Trophoblast cell (in vitro differentiated cells and primary cell): ENCODE data around the gene COBL.

Source experiments
- DNase-seq, 2 donors: peaks; one replicate each; pipeline ENCODE4 v3.0.0-alpha.2; 2016
- H2AFZ ChIP-seq: 2 replicates; pipeline ENCODE4 v1.6.1; 2013; ENCODE audit warnings: low read length, moderate library complexity, mild to moderate bottlenecking; ENCODE audit not compliant: insufficient read depth, poor library complexity
- H2AK5ac ChIP-seq: 2 replicates; pipeline ENCODE4 v1.6.1; 2013; ENCODE audit warnings: mild to moderate bottlenecking, low read length
- H2BK120ac ChIP-seq: 2 replicates; pipeline ENCODE4 v1.6.1; 2013; ENCODE audit warnings: low read length, mild to moderate bottlenecking, moderate library complexity; ENCODE audit not compliant: insufficient read depth, poor library complexity
- H2BK12ac ChIP-seq: 2 replicates; pipeline ENCODE4 v1.6.1; 2013; ENCODE audit warnings: mild to moderate bottlenecking, low read length, moderate library complexity
- H2BK5ac ChIP-seq: 2 replicates; pipeline ENCODE4 v1.6.1; 2013; ENCODE audit warnings: low read length, low read depth, moderate library complexity, mild to moderate bottlenecking; ENCODE audit not compliant: poor library complexity
- H3K14ac ChIP-seq: 2 replicates; pipeline ENCODE4 v1.6.1; 2013; ENCODE audit warnings: mild to moderate bottlenecking, low read length
- H3K18ac ChIP-seq: 2 replicates; pipeline ENCODE4 v1.6.1; 2013; ENCODE audit warnings: mild to moderate bottlenecking, low read length
- H3K23ac ChIP-seq: 2 replicates; pipeline ENCODE4 v1.6.1; 2013; ENCODE audit warnings: low read length
- H3K27ac ChIP-seq: 2 replicates; pipeline ENCODE4 v1.5.1; 2013; ENCODE audit warnings: low read depth, mild to moderate bottlenecking, inconsistent platforms, low read length, moderate library complexity
- H3K27me3 ChIP-seq: 2 replicates; pipeline ENCODE4 v1.6.1; 2013; ENCODE audit warnings: inconsistent platforms, mild to moderate bottlenecking, low read length, moderate library complexity; ENCODE audit not compliant: insufficient read depth
- H3K36me3 ChIP-seq, 2 experiments: 1 replicate in 1 of 2; 2 replicates in 1 of 2; pipeline ENCODE4 v1.6.1; 2013; ENCODE audit warnings: low read length in 2 of 2, mild to moderate bottlenecking in 2 of 2, moderate library complexity in 1 of 2; ENCODE audit not compliant: insufficient read depth in 2 of 2, control insufficient read depth in 1 of 2
- H3K4ac ChIP-seq: 2 replicates; pipeline ENCODE4 v1.6.1; 2013; ENCODE audit warnings: low read depth, mild to moderate bottlenecking, low read length, moderate library complexity
- H3K4me1 ChIP-seq, 2 experiments: 1 replicate in 1 of 2; 2 replicates in 1 of 2; pipeline ENCODE4 v1.6.1; 2013; ENCODE audit warnings: low read length in 2 of 2, mild to moderate bottlenecking in 2 of 2, moderate library complexity in 1 of 2; ENCODE audit not compliant: insufficient read depth in 2 of 2, control insufficient read depth in 1 of 2
- H3K4me2 ChIP-seq: 2 replicates; pipeline ENCODE4 v1.6.1; 2013; ENCODE audit warnings: inconsistent platforms, mild to moderate bottlenecking, low read length, moderate library complexity
- H3K4me3 ChIP-seq: 2 replicates; pipeline ENCODE4 v1.5.1; 2013; ENCODE audit warnings: mild to moderate bottlenecking, low read depth, low read length, inconsistent platforms
- H3K79me1 ChIP-seq: one replicate; pipeline ENCODE4 v1.6.1; 2013; ENCODE audit warnings: low read length
- H3K79me2 ChIP-seq: 2 replicates; pipeline ENCODE4 v1.6.1; 2013; ENCODE audit warnings: low read length, mild to moderate bottlenecking; ENCODE audit not compliant: control insufficient read depth, insufficient read depth, poor library complexity
- H3K9ac ChIP-seq: 2 replicates; pipeline ENCODE4 v1.6.1; 2013; ENCODE audit warnings: mild to moderate bottlenecking, low read length
- H3K9me3 ChIP-seq: 2 replicates; pipeline ENCODE4 v1.6.1; 2013; ENCODE audit warnings: low read depth, mild to moderate bottlenecking, control low read depth, inconsistent platforms, low read length; ENCODE audit not compliant: insufficient read depth
- H4K12ac ChIP-seq: 2 replicates; pipeline ENCODE4 v1.6.1; 2013; ENCODE audit warnings: low read depth, mild to moderate bottlenecking, low read length, moderate library complexity
- H4K8ac ChIP-seq: 2 replicates; pipeline ENCODE4 v1.6.1; 2013; ENCODE audit warnings: low read depth, mild to moderate bottlenecking, low read length, moderate library complexity
- H4K91ac ChIP-seq: one replicate; pipeline ENCODE4 v1.6.1; 2013; ENCODE audit warnings: low read depth, mild to moderate bottlenecking, low read length, moderate library complexity
- WGBS: extraction: QIAGEN DNeasy Blood & Tissue Kit; methylation state at CpG from one replicate; pipeline ENCODE4 v1.1.7; 2013; ENCODE audit warnings: missing lambda C conversion rate; ENCODE audit not compliant: insufficient read length, insufficient coverage; ENCODE audit errors: extremely low coverage; 5-methylcytosine and 5-hydroxymethylcytosine counted together

Gene COBL

GRCh38 chr7:51020944-51021343, 295.7 kb downstream of the COBL start:
- Histone ChIP-seq H3K23ac (no peak overlapping the region), H3K9me3 (no peaks in the 10 kb centered on the region), H3K36me3 (no peaks in the 10 kb centered on the region), H3K4me1 (no peaks in the 10 kb centered on the region), H2AK5ac (no peak overlapping the region), H3K4ac (no peak overlapping the region), H4K12ac (no peak overlapping the region), H3K79me2 (no peaks in the 10 kb centered on the region), H3K4me2 (no peak overlapping the region), H3K4me3 (no peak overlapping the region), H2BK120ac (no peak overlapping the region), H3K18ac (no peak overlapping the region), H2BK12ac (no peak overlapping the region), H3K14ac (no peak overlapping the region), H3K79me1 (no peaks in the 10 kb centered on the region), H3K9ac (no peak overlapping the region), H4K8ac (no peak overlapping the region), H2BK5ac (no peak overlapping the region), H3K27me3 (no peaks in the 10 kb centered on the region), H2AFZ (no peak overlapping the region), H3K27ac (no peak overlapping the region), H4K91ac (no peak overlapping the region)
- DNase-seq, result no peak
- no CpG with 5 or more reads among the region's 3 CpGs for WGBS

DNA sequence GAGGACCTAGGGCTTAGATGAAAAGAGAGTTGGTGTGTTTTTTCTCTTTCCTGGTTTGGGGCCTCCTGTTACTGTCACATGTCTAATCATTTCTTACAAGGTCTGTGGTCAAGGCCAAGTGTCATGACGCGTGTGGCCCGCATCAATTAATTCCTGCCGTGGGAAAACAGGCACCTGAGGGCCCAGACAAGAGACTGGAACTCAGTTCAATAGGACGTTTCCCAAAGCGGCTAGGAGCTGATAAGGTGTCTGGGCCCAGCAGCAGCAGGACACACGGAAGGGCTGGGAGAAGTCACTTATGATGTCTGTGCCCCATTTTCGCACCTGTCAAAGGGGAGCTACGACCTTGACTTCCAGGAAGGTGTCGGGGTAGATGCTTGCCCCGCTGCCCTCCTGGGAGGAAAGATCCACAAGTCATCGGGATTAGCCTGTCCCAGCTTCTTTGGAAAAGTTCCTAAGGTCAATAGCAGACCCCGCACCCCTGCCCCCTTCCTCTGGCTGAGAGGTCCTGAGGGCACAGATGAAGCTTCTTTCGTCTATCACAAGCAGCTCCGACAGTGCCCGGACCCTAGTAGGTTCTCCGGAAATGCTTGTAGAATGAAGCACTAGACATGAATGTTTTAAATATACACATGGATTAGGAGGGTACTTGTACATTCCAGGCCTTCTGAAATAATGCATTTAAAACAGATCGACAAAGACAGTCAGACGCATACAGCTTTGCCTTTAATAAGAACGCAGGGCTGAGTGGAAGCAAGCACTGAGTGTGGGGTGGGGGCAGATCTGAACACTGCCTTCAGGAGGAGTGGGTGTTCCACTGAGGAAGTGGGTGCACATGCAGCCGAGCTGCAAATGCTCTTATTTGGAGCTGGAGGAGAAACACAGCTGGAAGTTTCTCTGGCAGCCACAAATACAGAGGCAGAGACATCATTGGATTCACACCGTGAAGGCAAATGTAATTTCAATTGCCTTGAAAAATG, 296.4 kb downstream of the COBL start:
- Histone ChIP-seq H3K27ac (no peak overlapping the region), H3K4ac (no peak overlapping the region), H3K79me2 (no peaks in the 10 kb centered on the region), H3K36me3 (no peaks in the 10 kb centered on the region), H3K27me3 (no peaks in the 10 kb centered on the region), H4K8ac (no peak overlapping the region), H4K91ac (no peak overlapping the region), H2BK120ac (no peak overlapping the region), H3K18ac (no peak overlapping the region), H2AK5ac (no peak overlapping the region), H3K14ac (no peak overlapping the region), H4K12ac (no peak overlapping the region), H3K79me1 (no peaks in the 10 kb centered on the region), H3K9me3 (peaks cover 2% of the 10 kb centered on the region), H2AFZ (no peak overlapping the region), H2BK5ac (no peak overlapping the region), H3K4me1 (no peaks in the 10 kb centered on the region), H3K9ac (no peak overlapping the region), H3K4me3 (no peak overlapping the region), H2BK12ac (no peak overlapping the region), H3K4me2 (no peak overlapping the region), H3K23ac (no peak overlapping the region)
- no CpG with 5 or more reads among the region's 22 CpGs for WGBS
- no peak for DNase-seq

DNA sequence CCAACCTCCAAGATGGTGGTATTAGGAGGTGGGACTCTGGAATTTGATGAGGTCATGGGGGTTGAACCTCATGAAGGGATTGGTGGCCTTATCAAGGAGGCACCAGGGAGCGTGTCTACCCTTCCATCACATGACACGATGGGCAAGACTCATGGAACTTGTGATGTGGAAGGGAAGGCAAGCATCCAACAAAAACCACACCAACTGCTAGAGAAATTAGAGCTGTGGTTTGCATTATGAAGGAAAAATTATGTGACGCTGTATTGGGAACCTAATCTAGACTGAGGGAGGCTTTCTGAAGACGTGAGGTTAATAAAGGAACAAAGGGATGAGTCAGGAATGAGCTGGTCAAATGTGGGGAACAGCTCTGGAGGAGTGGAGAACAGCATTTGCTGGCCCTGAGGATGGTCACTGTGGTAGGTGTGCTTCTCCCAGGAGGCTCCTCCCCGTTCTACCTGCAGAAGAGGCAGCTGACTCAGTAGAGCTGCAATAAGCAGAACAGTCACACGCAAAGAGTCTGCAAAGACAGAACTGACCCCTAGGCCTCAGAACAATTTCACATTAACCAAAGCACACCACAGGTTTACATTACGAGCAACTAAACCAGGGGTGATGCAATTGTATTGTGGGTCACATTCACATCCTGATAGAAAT, 297.3 kb downstream of the COBL start:
- no CpG with 5 or more reads among the region's 7 CpGs for WGBS
- no peaks in the 10 kb centered on the region for H3K36me3 ChIP-seq

DNA sequence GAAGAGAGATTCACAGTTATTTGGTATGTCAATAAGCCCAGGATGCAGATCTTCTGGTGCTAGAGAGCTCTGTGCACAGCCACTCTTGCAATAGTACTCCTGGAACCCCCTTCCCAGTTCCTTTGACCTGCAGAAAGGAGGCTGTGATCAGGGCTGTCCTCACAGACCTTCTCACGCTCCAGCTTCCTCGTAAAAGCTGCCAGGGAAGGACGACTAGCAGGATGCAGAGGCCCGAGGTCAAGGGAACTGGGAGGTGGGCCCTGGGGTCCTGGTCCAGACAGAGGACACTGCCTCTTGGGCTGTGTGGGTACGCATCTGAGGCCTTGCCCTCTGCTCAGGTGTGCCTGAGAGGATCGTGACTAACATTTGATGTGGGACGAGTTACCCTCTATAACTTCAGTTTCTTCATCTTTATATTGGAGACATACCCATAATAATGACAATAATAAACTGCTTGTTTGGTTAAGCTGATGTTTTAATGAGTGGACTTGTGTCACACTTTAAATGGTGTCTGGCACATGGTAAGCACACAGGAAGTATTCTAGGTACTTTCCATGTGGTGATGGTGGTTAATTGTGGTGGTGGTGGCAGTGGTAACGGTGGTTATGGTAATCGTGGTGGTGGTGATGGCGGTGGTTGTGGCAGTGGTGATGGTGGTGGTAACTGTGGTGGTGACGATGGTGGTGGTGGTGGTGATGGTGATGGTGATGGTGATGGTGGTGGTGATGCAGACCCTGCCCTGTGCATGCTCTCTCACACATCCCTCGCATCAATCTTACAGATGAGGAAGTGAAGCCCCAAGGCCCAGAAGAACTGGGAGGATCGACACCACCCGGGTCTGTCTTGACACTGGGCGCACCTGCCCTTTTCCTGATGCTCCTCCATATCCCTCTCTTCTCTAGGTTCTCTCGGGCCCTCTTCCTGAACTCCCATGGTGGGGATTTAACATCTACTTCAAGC, 298.8 kb downstream of the COBL start:
- Histone ChIP-seq H3K14ac (no peak overlapping the region), H2BK12ac (no peak overlapping the region), H3K9me3 (peaks cover 2% of the 10 kb centered on the region), H3K27me3 (no peaks in the 10 kb centered on the region), H4K91ac (no peak overlapping the region), H4K12ac (no peak overlapping the region), H2AK5ac (no peak overlapping the region), H3K79me1 (no peaks in the 10 kb centered on the region), H3K4me3 (no peak overlapping the region), H3K79me2 (no peaks in the 10 kb centered on the region), H3K36me3 (no peaks in the 10 kb centered on the region), H3K27ac (no peak overlapping the region), H2BK5ac (no peak overlapping the region), H3K18ac (no peak overlapping the region), H3K9ac (no peak overlapping the region), H3K4ac (no peak overlapping the region), H4K8ac (no peak overlapping the region), H2BK120ac (no peak overlapping the region), H2AFZ (no peak overlapping the region), H3K23ac (no peak overlapping the region), H3K4me2 (no peak overlapping the region), H3K4me1 (peaks cover 6 to 8% of the 10 kb centered on the region in 2 experiments)
- WGBS, result no CpG with 5 or more reads among the region's 16 CpGs
- no peak for DNase-seq

More for the DNA sequence above, 297.3 kb downstream of the COBL start:
- H2AK5ac ChIP-seq, result no peak overlapping the region
- H2BK5ac ChIP-seq, result no peak overlapping the region
- no peak overlapping the region for H4K8ac ChIP-seq
- H2BK12ac ChIP-seq, result no peak overlapping the region
- no peak overlapping the region for H3K18ac ChIP-seq
- H3K27ac ChIP-seq, result no peak overlapping the region
- no peak overlapping the region for H3K4me2 ChIP-seq
- H3K23ac ChIP-seq, result no peak overlapping the region
- no peak overlapping the region for H2BK120ac ChIP-seq
- H4K12ac ChIP-seq, result no peak overlapping the region
- H4K91ac ChIP-seq, result no peak overlapping the region
- no peaks in the 10 kb centered on the region for H3K79me1 ChIP-seq
- no peak for DNase-seq
- no peak overlapping the region for H3K14ac ChIP-seq
- no peak overlapping the region for H3K4me3 ChIP-seq
- peaks cover 2% of the 10 kb centered on the region for H3K9me3 ChIP-seq
- no peak overlapping the region for H3K9ac ChIP-seq
- no peak overlapping the region for H2AFZ ChIP-seq
- H3K4me1 ChIP-seq, result peaks cover 1% of the 10 kb centered on the region in 2 experiments
- no peaks in the 10 kb centered on the region for H3K79me2 ChIP-seq
- no peak overlapping the region for H3K4ac ChIP-seq
- no peaks in the 10 kb centered on the region for H3K27me3 ChIP-seq
